Smooth muscle cell of the umbilical artery (primary cell): Measurements from ENCODE around the gene PTGR3. TPM values are rescaled to one million over a fixed set of nuclear protein-coding genes. Genes with fewer than 3 reads are reported as not detected.

ENCODE experiments used
- total RNA-seq: library from RNA; depleted of rRNA; stranded (reverse); fragments of >200 nt; gene quantifications from 2 replicates; pipeline ENCODE4 v1.2.3, GENCODE V29; 2014

PTGR3 gene, protein sequence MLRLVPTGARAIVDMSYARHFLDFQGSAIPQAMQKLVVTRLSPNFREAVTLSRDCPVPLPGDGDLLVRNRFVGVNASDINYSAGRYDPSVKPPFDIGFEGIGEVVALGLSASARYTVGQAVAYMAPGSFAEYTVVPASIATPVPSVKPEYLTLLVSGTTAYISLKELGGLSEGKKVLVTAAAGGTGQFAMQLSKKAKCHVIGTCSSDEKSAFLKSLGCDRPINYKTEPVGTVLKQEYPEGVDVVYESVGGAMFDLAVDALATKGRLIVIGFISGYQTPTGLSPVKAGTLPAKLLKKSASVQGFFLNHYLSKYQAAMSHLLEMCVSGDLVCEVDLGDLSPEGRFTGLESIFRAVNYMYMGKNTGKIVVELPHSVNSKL
- total RNA-seq, result 7.7 and 13.2 TPM in 2 replicates

DNA sequence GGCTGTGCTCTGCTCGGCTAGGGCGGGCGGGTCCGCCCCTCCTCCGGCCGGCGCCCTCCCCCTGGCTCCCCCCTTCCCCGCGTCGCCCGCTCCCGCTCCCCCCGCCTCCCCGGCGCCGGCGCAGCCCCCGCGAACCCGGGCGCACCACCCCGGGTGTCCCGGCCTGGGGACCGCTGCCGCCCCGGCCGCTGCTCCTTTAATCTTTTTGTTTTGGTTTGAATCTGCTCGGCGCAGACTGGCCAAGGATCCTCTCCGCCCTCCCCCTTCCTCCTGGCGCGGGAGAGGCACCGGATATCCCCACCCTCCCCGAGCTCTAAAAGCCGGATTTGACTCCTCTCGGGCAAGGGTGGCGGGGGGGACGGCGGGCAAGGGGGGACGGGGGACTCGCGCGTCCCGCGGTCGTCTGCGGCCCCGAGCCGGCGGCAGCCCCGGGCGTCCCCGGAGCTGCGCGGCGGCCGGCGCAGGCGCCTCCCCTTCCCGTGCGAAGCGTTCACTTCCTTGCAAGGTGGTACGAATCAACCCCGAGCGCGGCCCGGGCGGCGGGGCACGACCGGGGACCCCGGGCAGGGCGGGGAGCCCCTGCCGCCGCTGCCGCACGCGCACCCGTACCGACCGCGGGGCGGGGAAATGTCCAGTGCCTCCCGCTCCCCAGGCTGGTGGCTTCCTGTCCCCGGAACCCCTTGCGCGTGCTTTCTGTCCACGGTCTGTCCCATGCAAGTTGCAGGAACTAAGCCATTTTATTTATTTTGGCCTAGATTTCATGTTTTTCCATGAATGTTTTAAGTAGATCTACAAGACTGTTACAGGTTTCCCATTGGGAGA lies at the start of gene PTGR3:
Gene PTGR3 (minus strand): TSS at position 11 of the 822 bp plus-strand sequence. CDS start 81 bp downstream, outside the sequence.

DNA sequence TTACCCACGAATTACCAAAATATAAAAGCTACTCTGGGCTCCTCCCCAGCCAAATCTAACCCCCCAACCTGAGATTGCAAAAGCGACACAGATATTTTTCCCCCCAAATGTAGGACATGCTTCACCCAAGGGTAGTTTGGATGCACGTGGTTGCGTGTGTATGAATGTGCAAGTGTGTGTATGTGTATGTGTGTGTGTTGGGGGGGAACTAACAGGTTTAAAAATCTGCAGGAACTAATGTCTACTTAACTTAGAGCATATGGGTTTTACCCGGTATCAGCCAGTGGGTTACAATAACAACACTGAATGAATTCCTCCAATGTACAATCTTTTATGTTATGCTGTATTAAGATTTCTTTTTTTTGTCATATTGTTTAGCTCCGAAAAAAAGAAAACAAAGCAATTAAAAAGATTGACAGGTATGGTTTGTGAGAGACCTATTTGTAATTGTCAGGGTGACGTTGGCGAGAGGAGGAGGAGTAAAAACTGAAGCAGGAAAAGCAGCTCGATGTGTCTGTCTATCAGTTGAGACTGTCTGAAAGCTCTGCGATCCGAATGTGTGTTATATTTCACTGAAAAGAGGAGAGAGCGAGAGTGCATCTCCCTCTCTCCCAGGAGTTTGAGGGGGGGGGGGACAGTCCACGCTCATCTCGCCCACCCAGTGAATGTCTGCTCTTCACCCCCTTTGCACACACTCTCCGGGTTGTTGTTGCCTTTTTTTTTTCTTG lies 1.5 kb upstream of the PTGR3 start, which contains the start of gene TSHZ1:
Gene TSHZ1 (plus strand): TSS at position 524 of the 728 bp plus-strand sequence. CDS start 1,080 bp downstream, outside the sequence.

Other genes starting within 250 kb of the PTGR3 start
- gene TSHZ1, start 1.7 kb upstream of the PTGR3 start, total RNA-seq, result 3.3 and 4.8 TPM in 2 replicates
- not detected in 2 replicates for gene SMIM21, start 218.6 kb upstream of the PTGR3 start, total RNA-seq